ENCODE measurements around the gene HSPA9. TPM values are rescaled to one million over a fixed set of nuclear protein-coding genes. Genes with fewer than 3 reads are reported as not detected.

The HSPA9 gene
- total and polyA plus RNA-seq, 9 of the 15 experiments (the other 6 are each of a cell fraction or from before 2014, with no cell fraction given), result 195 to 583 (median 514) TPM

DNA sequence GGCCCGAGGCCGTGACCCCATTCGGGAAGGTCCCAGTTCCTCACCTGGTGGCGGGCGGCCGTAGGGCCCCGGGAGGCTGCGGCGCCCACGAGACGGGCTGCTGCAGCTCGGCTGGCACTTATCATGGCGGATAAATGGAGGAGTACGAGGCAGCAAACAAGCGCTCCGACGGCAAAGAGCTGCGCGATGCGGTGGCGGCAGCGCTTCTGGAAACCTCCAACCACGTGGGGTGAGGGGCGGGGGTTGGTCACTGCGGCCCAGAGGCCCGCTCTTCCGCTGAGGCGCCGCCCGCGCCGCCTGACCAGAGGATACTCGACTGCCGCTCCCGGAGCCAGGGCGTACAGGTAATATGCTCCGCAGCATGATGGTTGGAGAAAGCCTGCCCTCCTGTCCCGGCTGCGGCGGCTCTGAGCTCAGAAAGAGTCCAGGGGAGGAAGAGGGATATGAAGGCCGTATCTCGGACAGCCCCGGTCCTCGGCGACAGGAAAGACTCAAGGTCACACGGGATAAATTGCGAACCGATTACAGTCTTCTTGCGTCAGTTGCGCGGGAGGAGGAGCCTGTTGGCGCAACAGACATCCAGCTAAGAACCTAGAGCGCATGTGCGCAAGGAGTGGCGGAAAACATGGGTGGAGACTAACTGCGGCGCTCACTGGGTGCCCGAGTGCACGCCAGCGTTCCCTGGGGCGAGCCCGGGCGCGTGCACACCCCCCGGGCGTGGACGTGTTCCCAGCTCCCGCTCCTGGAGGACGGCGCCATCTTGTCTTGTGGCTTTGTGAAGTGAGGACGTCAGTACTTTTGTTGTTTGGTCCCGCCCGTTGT is at the start of gene HSPA9 (continued):
- no peak for TF ChIP-seq ADNP (tag; IDR thresholded peaks at IDR 0.05)
- TF ChIP-seq MCM3 (IDR thresholded peaks at IDR 0.05), result no peak
- peak; percentile 93 to 97 for TF ChIP-seq FOXK2 (conservative IDR thresholded peaks at IDR 0.05 in 1 of 2, IDR thresholded peaks at IDR 0.05 in 1 of 2; ENCODE audit: low read depth in 2 of 2)
- TF ChIP-seq POLR2A (conservative IDR thresholded peaks at IDR 0.05), result peak; percentile 95
- 0 out of 4 replicates have a peak, but pooled peaks of 1 of the 2 experiments have one; percentile 49 for TF ChIP-seq RCOR1 (IDR thresholded peaks at IDR 0.05; ENCODE audit: borderline replicate concordance in 1 of 2, low read depth in 2 of 2, low read length in 2 of 2)
- no peak for TF ChIP-seq FOXA1 (IDR thresholded peaks at IDR 0.05; ENCODE audit: borderline replicate concordance)
- TF ChIP-seq RFX1 (IDR thresholded peaks at IDR 0.05), result no peak
- no peak; the same call in 1 of the 2 replicates for TF ChIP-seq ZNF384 (IDR thresholded peaks at IDR 0.05; ENCODE audit: low read depth, low read length)
- TF ChIP-seq TEAD2 (tag; IDR thresholded peaks at IDR 0.05), result no peak
- peak; percentile 99 for TF ChIP-seq DACH1 (IDR thresholded peaks at IDR 0.05; ENCODE audit: partially characterized antibody)
- TF ChIP-seq OTX1 (CRISPR knock-in tag; IDR thresholded peaks at IDR 0.05), result no peak
- TF ChIP-seq TAF1 (IDR thresholded peaks at IDR 0.05; ENCODE audit: control insufficient read depth, extremely low read depth, insufficient read depth, low read length, severe bottlenecking), result peak; percentile 96
- TF ChIP-seq HLTF (IDR thresholded peaks at IDR 0.05), result peak; percentile 72; the same call in 1 of the 2 replicates
- TF ChIP-seq TAL1 (IDR thresholded peaks at IDR 0.05), result peak; percentile 49
- TF ChIP-seq, protein P1, sequence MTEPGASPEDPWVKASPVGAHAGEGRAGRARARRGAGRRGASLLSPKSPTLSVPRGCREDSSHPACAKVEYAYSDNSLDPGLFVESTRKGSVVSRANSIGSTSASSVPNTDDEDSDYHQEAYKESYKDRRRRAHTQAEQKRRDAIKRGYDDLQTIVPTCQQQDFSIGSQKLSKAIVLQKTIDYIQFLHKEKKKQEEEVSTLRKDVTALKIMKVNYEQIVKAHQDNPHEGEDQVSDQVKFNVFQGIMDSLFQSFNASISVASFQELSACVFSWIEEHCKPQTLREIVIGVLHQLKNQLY (CRISPR knock-in tag; conservative IDR thresholded peaks at IDR 0.05), result 0 out of 4 replicates have a peak, but pooled peaks of 1 of the 2 experiments have one; percentile 82
- TF ChIP-seq ZNF695 (CRISPR knock-in tag; IDR thresholded peaks at IDR 0.05), result no peak; the same call in 1 of the 2 replicates
- TF ChIP-seq NUFIP1 (IDR thresholded peaks at IDR 0.05; ENCODE audit: partially characterized antibody), result no peak
- no peak for TF ChIP-seq PTRF (tag; IDR thresholded peaks at IDR 0.05)
- TF ChIP-seq, protein P2, sequence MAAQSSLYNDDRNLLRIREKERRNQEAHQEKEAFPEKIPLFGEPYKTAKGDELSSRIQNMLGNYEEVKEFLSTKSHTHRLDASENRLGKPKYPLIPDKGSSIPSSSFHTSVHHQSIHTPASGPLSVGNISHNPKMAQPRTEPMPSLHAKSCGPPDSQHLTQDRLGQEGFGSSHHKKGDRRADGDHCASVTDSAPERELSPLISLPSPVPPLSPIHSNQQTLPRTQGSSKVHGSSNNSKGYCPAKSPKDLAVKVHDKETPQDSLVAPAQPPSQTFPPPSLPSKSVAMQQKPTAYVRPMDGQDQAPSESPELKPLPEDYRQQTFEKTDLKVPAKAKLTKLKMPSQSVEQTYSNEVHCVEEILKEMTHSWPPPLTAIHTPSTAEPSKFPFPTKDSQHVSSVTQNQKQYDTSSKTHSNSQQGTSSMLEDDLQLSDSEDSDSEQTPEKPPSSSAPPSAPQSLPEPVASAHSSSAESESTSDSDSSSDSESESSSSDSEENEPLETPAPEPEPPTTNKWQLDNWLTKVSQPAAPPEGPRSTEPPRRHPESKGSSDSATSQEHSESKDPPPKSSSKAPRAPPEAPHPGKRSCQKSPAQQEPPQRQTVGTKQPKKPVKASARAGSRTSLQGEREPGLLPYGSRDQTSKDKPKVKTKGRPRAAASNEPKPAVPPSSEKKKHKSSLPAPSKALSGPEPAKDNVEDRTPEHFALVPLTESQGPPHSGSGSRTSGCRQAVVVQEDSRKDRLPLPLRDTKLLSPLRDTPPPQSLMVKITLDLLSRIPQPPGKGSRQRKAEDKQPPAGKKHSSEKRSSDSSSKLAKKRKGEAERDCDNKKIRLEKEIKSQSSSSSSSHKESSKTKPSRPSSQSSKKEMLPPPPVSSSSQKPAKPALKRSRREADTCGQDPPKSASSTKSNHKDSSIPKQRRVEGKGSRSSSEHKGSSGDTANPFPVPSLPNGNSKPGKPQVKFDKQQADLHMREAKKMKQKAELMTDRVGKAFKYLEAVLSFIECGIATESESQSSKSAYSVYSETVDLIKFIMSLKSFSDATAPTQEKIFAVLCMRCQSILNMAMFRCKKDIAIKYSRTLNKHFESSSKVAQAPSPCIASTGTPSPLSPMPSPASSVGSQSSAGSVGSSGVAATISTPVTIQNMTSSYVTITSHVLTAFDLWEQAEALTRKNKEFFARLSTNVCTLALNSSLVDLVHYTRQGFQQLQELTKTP (IDR thresholded peaks at IDR 0.05; ENCODE audit: low read depth in 1 of 2, partially characterized antibody in 2 of 2), result no peak
- no peak for TF ChIP-seq CSDE1 (IDR thresholded peaks at IDR 0.05)
- TF ChIP-seq ZNF140 (CRISPR knock-in tag; IDR thresholded peaks at IDR 0.05), result no peak
- TF ChIP-seq ZNF699 (CRISPR knock-in tag; IDR thresholded peaks at IDR 0.05; ENCODE audit: insufficient replicate concordance), result no peak
- TF ChIP-seq NEUROD1 (IDR thresholded peaks at IDR 0.05; ENCODE audit: borderline replicate concordance, low read depth, low read length, partially characterized antibody), result peak; percentile 94
- TF ChIP-seq LCOR (CRISPR knock-in tag; IDR thresholded peaks at IDR 0.05), result peak; percentile 78; the same call in 1 of the 2 replicates
- no peak for TF ChIP-seq JUNB (CRISPR knock-in tag; conservative IDR thresholded peaks at IDR 0.05)
- TF ChIP-seq ILK (tag; IDR thresholded peaks at IDR 0.05; ENCODE audit: borderline replicate concordance, low read depth), result no peak

Measured in K562 (cell line).